CD4-positive, alpha-beta memory T cell (primary cell): Measurements from ENCODE around the gene IFIT5. TPM values are rescaled to one million over a fixed set of nuclear protein-coding genes. Genes with fewer than 3 reads are reported as not detected.
"Not testable (repeated sequence)": the region's sequence is repeated elsewhere in the genome, so short reads cannot be mapped to it uniquely, and the experiment has no call there.

Experiments
- CTCF ChIA-PET: fragments of 350-600 bp; sonication (Branson Sonifier 250); formaldehyde crosslinking; loops from one replicate; lab custom pipeline; 2021; ENCODE audit warnings: inconsistent platforms; ENCODE audit not compliant: partially characterized antibody; lab: Charles Lee
- POLR2A ChIA-PET: fragments of 350-600 bp; sonication (Branson Sonifier 250); formaldehyde crosslinking; loops from one replicate; lab custom pipeline; 2021; ENCODE audit not compliant: partially characterized antibody; lab: Charles Lee
- DNase-seq, 5 donors: peaks; one replicate each; pipeline versions ENCODE4 v3.0.0 to v3.0.0-alpha.2; 2020 to 2022; ENCODE audit warnings: mixed read lengths in 1 of 5
- H3K27ac ChIP-seq: one replicate; pipeline ENCODE4 v1.7.0; 2013; ENCODE audit warnings: low read depth, low read length
- H3K27me3 ChIP-seq: 2 replicates; pipeline ENCODE4 v1.7.0; 2013; ENCODE audit warnings: mild to moderate bottlenecking, low read length, moderate library complexity; ENCODE audit not compliant: insufficient read depth
- H3K36me3 ChIP-seq: 2 replicates; pipeline ENCODE4 v1.7.0; 2013; ENCODE audit warnings: mild to moderate bottlenecking, low read length, moderate library complexity; ENCODE audit not compliant: insufficient read depth
- H3K4me1 ChIP-seq: 2 replicates; pipeline ENCODE4 v1.7.0; 2013; ENCODE audit warnings: mild to moderate bottlenecking, low read length, moderate library complexity; ENCODE audit not compliant: insufficient read depth
- H3K4me3 ChIP-seq, 2 donors: one replicate each; pipeline ENCODE4 v1.7.0; 2013; ENCODE audit warnings: low read length in 2 of 2, mild to moderate bottlenecking in 1 of 2
- H3K9me3 ChIP-seq, 2 donors: one replicate each; pipeline ENCODE4 v1.7.0; 2013; ENCODE audit warnings: low read length in 2 of 2, control low read depth in 1 of 2; ENCODE audit not compliant: control insufficient read depth in 1 of 2
- H3K27ac Mint-ChIP-seq, 7 donors: one replicate each; pipeline ENCODE4 v1.8.0; 2020 to 2021; ENCODE audit warnings: mixed read lengths in 7 of 7, mild to moderate bottlenecking in 6 of 7, inconsistent platforms in 3 of 7, moderate library complexity in 3 of 7
- H3K27me3 Mint-ChIP-seq, 2 donors: one replicate each; pipeline ENCODE4 v1.8.0; 2020 to 2021; ENCODE audit warnings: mixed read lengths in 2 of 2
- H3K36me3 Mint-ChIP-seq, 2 donors: one replicate each; pipeline ENCODE4 v1.8.0; 2020 to 2021; ENCODE audit warnings: mixed read lengths in 2 of 2, inconsistent platforms in 1 of 2, mild to moderate bottlenecking in 1 of 2
- H3K4me1 Mint-ChIP-seq, 4 donors: one replicate each; pipeline ENCODE4 v1.8.0; 2020 to 2021; ENCODE audit warnings: mixed read lengths in 4 of 4, mild to moderate bottlenecking in 1 of 4
- H3K4me3 Mint-ChIP-seq, 8 donors: one replicate each; pipeline ENCODE4 v1.8.0; 2020 to 2021; ENCODE audit warnings: mixed read lengths in 8 of 8, mild to moderate bottlenecking in 7 of 8, moderate library complexity in 6 of 8, inconsistent platforms in 3 of 8
- H3K9me3 Mint-ChIP-seq, 8 donors: one replicate each; pipeline ENCODE4 v1.8.0; 2020 to 2021; ENCODE audit warnings: mixed read lengths in 8 of 8, mild to moderate bottlenecking in 5 of 8, inconsistent platforms in 3 of 8, moderate library complexity in 1 of 8
- intact Hi-C: fragments of 100-400 bp; cut with micrococcal nuclease; formaldehyde crosslinking; loops from one replicate; pipeline ENCODE4 v1.15.1; 2023
- polyA plus RNA-seq, 2 donors: library from polyadenylated mRNA; unstranded; fragments of 300-500 nt; fragmentation: Illumina TruSeq; gene quantifications; one replicate each; pipeline ENCODE4 v1.2.3, GENCODE V29; 2021
- total RNA-seq, 2 experiments: library from RNA; stranded (reverse); gene quantifications; one replicate each; pipeline ENCODE4 v1.2.3, GENCODE V29; 2021

IFIT5 gene
- total and polyA plus RNA-seq, 4 experiments from 2014 or later, result 12.2 to 25.6 (median 19.1) TPM

- not testable (repeated sequence) for DNase-seq
Observed at GRCh38 chr10:89406178-89406577, 8.2 kb upstream of the IFIT5 start.

GRCh38 chr10:89407792-89408191, 6.6 kb upstream of the IFIT5 start:
- H3K4me3 Mint-ChIP-seq, H3K27me3 ChIP-seq, H3K36me3 ChIP-seq, H3K9me3 ChIP-seq, intact Hi-C loops, CTCF ChIA-PET, H3K27ac ChIP-seq, H3K27me3 Mint-ChIP-seq, H3K4me1 ChIP-seq, POLR2A ChIA-PET, H3K27ac Mint-ChIP-seq, H3K4me3 ChIP-seq, H3K9me3 Mint-ChIP-seq, DNase-seq: not testable (repeated sequence)
- Mint-ChIP-seq H3K4me1 (peaks cover 14 to 29% (median 20%) of the 10 kb centered on the region in 4 donors), H3K36me3 (peaks cover 15 to 32% of the 10 kb centered on the region in 2 donors)

More at GRCh38 chr10:89406178-89406577, 8.2 kb upstream of the IFIT5 start:
- H3K4me3 Mint-ChIP-seq, H3K27ac ChIP-seq, POLR2A ChIA-PET, H3K9me3 ChIP-seq, intact Hi-C loops, H3K4me3 ChIP-seq, H3K4me1 ChIP-seq, H3K27me3 Mint-ChIP-seq, H3K27ac Mint-ChIP-seq, H3K9me3 Mint-ChIP-seq, H3K36me3 ChIP-seq, H3K27me3 ChIP-seq: not testable (repeated sequence)
- peaks cover 18 to 38% of the 10 kb centered on the region in 2 donors for H3K36me3 Mint-ChIP-seq
- peaks cover 9 to 16% (median 11%) of the 10 kb centered on the region in 4 donors for H3K4me1 Mint-ChIP-seq
- CTCF ChIA-PET, result interaction anchor here (1.0 kb wide), 1 partner anchor 13 kb away, joined by 3 read pairs; the partner anchor contains the start of gene IFIT1

- H3K9me3 ChIP-seq, H3K27ac ChIP-seq, H3K4me3 ChIP-seq, H3K9me3 Mint-ChIP-seq, H3K4me3 Mint-ChIP-seq, H3K27ac Mint-ChIP-seq, DNase-seq, H3K36me3 ChIP-seq, intact Hi-C loops, CTCF ChIA-PET, H3K27me3 Mint-ChIP-seq, H3K27me3 ChIP-seq: not testable (repeated sequence)
- peaks cover 18% of the 10 kb centered on the region for H3K4me1 ChIP-seq
- POLR2A ChIA-PET, result interaction anchor here (1.3 to 1.8 kb wide), 2 partner anchors 9 kb away, joined by 4 to 5 read pairs; no protein-coding TSS in a partner anchor
- Mint-ChIP-seq H3K36me3 (peaks cover 11 to 21% of the 10 kb centered on the region in 2 donors), H3K4me1 (peaks cover 19 to 44% (median 27%) of the 10 kb centered on the region in 4 donors)
Observed at GRCh38 chr10:89409282-89409681, 5.1 kb upstream of the IFIT5 start.

GRCh38 chr10:89410551-89410950, 3.8 kb upstream of the IFIT5 start:
- Mint-ChIP-seq H3K4me1 (peaks cover 22 to 52% (median 31%) of the 10 kb centered on the region in 4 donors), H3K36me3 (peaks cover 16 to 19% of the 10 kb centered on the region in 2 donors), H3K27ac (peak overlapping the region in 4 of 7 donors; percentile 5 to 98 (median 56)), H3K4me3 (peak overlapping the region in 2 of 8 donors; percentile 49 to 57)
- H3K4me3 ChIP-seq, H3K9me3 Mint-ChIP-seq, H3K27ac ChIP-seq, H3K27me3 ChIP-seq, H3K36me3 ChIP-seq, H3K27me3 Mint-ChIP-seq, DNase-seq, POLR2A ChIA-PET, H3K9me3 ChIP-seq: not testable (repeated sequence)
- intact Hi-C loops, result loop anchor here (10.0 kb wide), 3 partner anchors 326 to 1596 kb away; partner anchors contain the start of genes ATAD1 and FAS
- peaks cover 21% of the 10 kb centered on the region for H3K4me1 ChIP-seq
- CTCF ChIA-PET, result interaction anchor here (0.9 kb wide), 1 partner anchor 18 kb away, joined by 3 read pairs; the partner anchor contains the start of gene IFIT1

- H3K36me3 ChIP-seq, H3K4me3 ChIP-seq, H3K27me3 Mint-ChIP-seq, H3K4me3 Mint-ChIP-seq, H3K9me3 ChIP-seq, H3K27ac ChIP-seq, DNase-seq, H3K27me3 ChIP-seq, H3K9me3 Mint-ChIP-seq, POLR2A ChIA-PET: not testable (repeated sequence)
- peaks cover 27% of the 10 kb centered on the region for H3K4me1 ChIP-seq
- CTCF ChIA-PET, result interaction anchor here (3.8 kb wide), 1 partner anchor 18 kb away, joined by 27 read pairs; the partner anchor contains the start of gene IFIT1
- intact Hi-C loops, result loop anchor here (10.0 kb wide), 3 partner anchors 326 to 1596 kb away; partner anchors contain the start of genes ATAD1 and FAS
- H3K4me1 Mint-ChIP-seq, result peaks cover 25 to 57% (median 36%) of the 10 kb centered on the region in 4 donors
- H3K27ac Mint-ChIP-seq, result peak overlapping the region in 3 of 7 donors; percentile 29 to 98 (median 74)
- peaks cover 15 to 19% of the 10 kb centered on the region in 2 donors for H3K36me3 Mint-ChIP-seq
Observed at GRCh38 chr10:89411135-89411534, 3.2 kb upstream of the IFIT5 start.

GRCh38 chr10:89412276-89412675, 2.1 kb upstream of the IFIT5 start:
- peak overlapping the region; percentile 36 to 77 (median 54) for H3K4me3 Mint-ChIP-seq
- H3K4me1 Mint-ChIP-seq, result peaks cover 31 to 68% (median 44%) of the 10 kb centered on the region in 4 donors
- ChIA-PET POLR2A (interaction anchor here (1.2 to 4.0 kb wide), 4 partner anchors 20 to 289 kb away, joined by 3 to 59 read pairs (median 8); partner anchors contain the start of genes IFIT1, IFIT2, IFIT3 and KIF20B), CTCF (interaction anchor here (1.1 to 3.8 kb wide), 2 partner anchors 19 to 110 kb away, joined by 3 to 27 read pairs; partner anchors contain the start of genes IFIT1 and IFIT2)
- peaks cover 14 to 18% of the 10 kb centered on the region in 2 donors for H3K36me3 Mint-ChIP-seq
- not testable (repeated sequence) for H3K36me3 ChIP-seq, H3K4me3 ChIP-seq, H3K27ac ChIP-seq, H3K9me3 ChIP-seq, H3K9me3 Mint-ChIP-seq, H3K27me3 Mint-ChIP-seq, H3K27me3 ChIP-seq
- H3K27ac Mint-ChIP-seq, result peak overlapping the region; percentile 61 to 98 (median 79)
- intact Hi-C loops, result loop anchor here (10.0 kb wide), 3 partner anchors 327 to 1597 kb away; partner anchors contain the start of genes ATAD1 and FAS
- peaks cover 38% of the 10 kb centered on the region for H3K4me1 ChIP-seq
- DNase-seq, result peak in 4 of 5 donors; percentile 40 to 53 (median 52)

GRCh38 chr10:89413398-89413912, 913 bp upstream of the IFIT5 start:
- CTCF ChIA-PET, result interaction anchor here (1.0 to 3.8 kb wide), 11 partner anchors 9 to 586 kb away, joined by 3 to 27 read pairs (median 5); partner anchors contain the start of genes IFIT1, IFIT2 and LIPA
- intact Hi-C loops, result loop anchor here (10.0 kb wide), 3 partner anchors 329 to 1599 kb away; partner anchors contain the start of genes ATAD1 and FAS
- H3K36me3 Mint-ChIP-seq, result peaks cover 8 to 28% of the 10 kb centered on the region in 2 donors

More at GRCh38 chr10:89413398-89413912, 913 bp upstream of the IFIT5 start:
- Mint-ChIP-seq H3K4me1 (peaks cover 42 to 79% (median 55%) of the 10 kb centered on the region in 4 donors), H3K27ac (peak overlapping the region; percentile 98 to 99 (median 98)), H3K9me3 (peaks cover 0 to 3% (median 0%) of the 10 kb centered on the region in 8 donors), H3K4me3 (peak overlapping the region; percentile 93 to 96 (median 94)), H3K27me3 (no peaks in the 10 kb centered on the region)
- H3K27me3 ChIP-seq, result no peaks in the 10 kb centered on the region
- H3K4me3 ChIP-seq, result peak overlapping the region; percentile 94
- peaks cover 50% of the 10 kb centered on the region for H3K4me1 ChIP-seq
- POLR2A ChIA-PET, result interaction anchor here (1.0 to 6.3 kb wide), 11 partner anchors 10 to 423 kb away, joined by 3 to 59 read pairs (median 8); partner anchors contain the start of genes FAS, IFIT1, IFIT2 and IFIT3
- DNase-seq, result no peak
- H3K9me3 ChIP-seq, result no peaks in the 10 kb centered on the region
- H3K27ac ChIP-seq, result peak overlapping the region; percentile 91
- H3K36me3 ChIP-seq, result peaks cover 6% of the 10 kb centered on the region
